Neural crest cell (in vitro differentiated cells): ENCODE results near the gene CAPN12. TPM values are rescaled to one million over a fixed set of nuclear protein-coding genes. Genes with fewer than 3 reads are reported as not detected.

ENCODE experiments used
- DNase-seq: peaks from one replicate; pipeline ENCODE4 v3.0.0; 2021; ENCODE audit warnings: low read depth, mixed read lengths, low spot score
- H3K27ac Mint-ChIP-seq: one replicate; pipeline ENCODE4 v1.8.0; 2021; ENCODE audit warnings: mild to moderate bottlenecking, mixed read lengths; ENCODE audit not compliant: unreplicated experiment
- H3K27me3 Mint-ChIP-seq: 2 replicates; pipeline ENCODE4 v1.8.0; 2021; ENCODE audit warnings: low read depth, mild to moderate bottlenecking, mixed read lengths
- H3K36me3 Mint-ChIP-seq: 2 replicates; pipeline ENCODE4 v1.8.0; 2021; ENCODE audit warnings: low read depth, mild to moderate bottlenecking, mixed read lengths
- H3K4me1 Mint-ChIP-seq: 2 replicates; pipeline ENCODE4 v1.8.0; 2021; ENCODE audit warnings: mixed read lengths
- H3K4me3 Mint-ChIP-seq: one replicate; pipeline ENCODE4 v1.8.0; 2021; ENCODE audit warnings: mild to moderate bottlenecking, mixed read lengths
- H3K9me3 Mint-ChIP-seq: 2 replicates; pipeline ENCODE4 v1.8.0; 2021; ENCODE audit warnings: mixed read lengths
- CTCF ChIP-seq: fragments of 200-600 bp; sonication (generic); conservative IDR thresholded peaks from 2 replicates; pipeline ENCODE4 v1.5.0; 2021; ENCODE audit warnings: antibody characterized with exemption, mild to moderate bottlenecking
- total RNA-seq: library from RNA; stranded (reverse); gene quantifications from 2 replicates; pipeline ENCODE4 v1.2.1, GENCODE V29; 2021

Gene CAPN12
- total RNA-seq, 1 donor from 2014 or later: not detected

- Mint-ChIP-seq H3K27ac (no peak overlapping the region), H3K4me3 (no peak overlapping the region)
- TF ChIP-seq CTCF: no peak
Observed at GRCh38 chr19:38703509-38703908, 40.8 kb downstream of the CAPN12 start.

GRCh38 chr19:38702278-38702677 lies 42.0 kb downstream of the CAPN12 start:
- peaks cover 4% of the 10 kb centered on the region for H3K36me3 Mint-ChIP-seq
- no peak overlapping the region for H3K27ac Mint-ChIP-seq
- no peak for DNase-seq
- H3K4me1 Mint-ChIP-seq: peaks cover 29% of the 10 kb centered on the region
- no peaks in the 10 kb centered on the region for H3K9me3 Mint-ChIP-seq
- no peak overlapping the region for H3K4me3 Mint-ChIP-seq
- no peaks in the 10 kb centered on the region for H3K27me3 Mint-ChIP-seq
- TF ChIP-seq CTCF: no peak

More at GRCh38 chr19:38703509-38703908, 40.8 kb downstream of the CAPN12 start:
- Mint-ChIP-seq H3K4me1 (peaks cover 19% of the 10 kb centered on the region), H3K36me3 (peaks cover 9% of the 10 kb centered on the region), H3K27me3 (no peaks in the 10 kb centered on the region), H3K9me3 (no peaks in the 10 kb centered on the region)
- no peak for DNase-seq

GRCh38 chr19:38701455-38702063 lies 42.7 kb downstream of the CAPN12 start:
- no peak for TF ChIP-seq CTCF
- Mint-ChIP-seq H3K4me3 (no peak overlapping the region), H3K9me3 (no peaks in the 10 kb centered on the region), H3K4me1 (peaks cover 30% of the 10 kb centered on the region), H3K27ac (peak overlapping the region; percentile 12), H3K27me3 (no peaks in the 10 kb centered on the region), H3K36me3 (peaks cover 4% of the 10 kb centered on the region)
- no peak for DNase-seq

GRCh38 chr19:38700902-38701454 lies 43.3 kb downstream of the CAPN12 start:
- no peak for TF ChIP-seq CTCF
- Mint-ChIP-seq H3K27me3 (no peaks in the 10 kb centered on the region), H3K9me3 (no peaks in the 10 kb centered on the region), H3K27ac (peak overlapping the region; percentile 62), H3K4me3 (no peak overlapping the region), H3K4me1 (peaks cover 36% of the 10 kb centered on the region), H3K36me3 (peaks cover 4% of the 10 kb centered on the region)
- DNase-seq: no peak

DNA sequence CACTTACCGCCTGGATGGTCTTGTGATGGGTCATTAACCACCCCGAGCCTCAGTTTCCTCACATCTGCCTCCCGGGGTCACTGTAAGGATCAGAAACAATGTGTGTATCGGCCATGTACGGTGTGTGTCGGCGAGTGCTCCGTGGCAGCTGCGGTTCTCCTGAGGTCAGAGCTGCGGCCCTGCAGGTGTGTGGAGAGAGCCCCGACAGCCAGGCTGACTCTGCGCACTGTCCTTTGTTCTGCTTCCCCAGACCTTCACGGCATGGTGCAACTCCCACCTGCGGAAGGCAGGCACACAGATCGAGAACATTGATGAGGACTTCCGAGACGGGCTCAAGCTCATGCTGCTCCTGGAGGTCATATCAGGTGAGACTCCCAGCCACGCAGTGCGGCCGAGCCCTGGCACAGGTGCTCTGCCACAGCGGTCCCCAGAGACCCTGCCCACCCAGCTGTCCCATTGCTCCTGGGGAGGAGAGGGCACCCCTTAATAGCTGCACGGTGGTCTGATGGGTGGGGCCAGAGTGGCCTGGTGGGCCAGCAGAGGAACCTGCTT lies 43.8 kb downstream of the CAPN12 start:
- Mint-ChIP-seq H3K36me3 (peaks cover 4% of the 10 kb centered on the region), H3K4me1 (peaks cover 42% of the 10 kb centered on the region), H3K4me3 (no peak overlapping the region), H3K27me3 (no peaks in the 10 kb centered on the region), H3K9me3 (no peaks in the 10 kb centered on the region), H3K27ac (no peak overlapping the region)
- DNase-seq: no peak
- no peak for TF ChIP-seq CTCF
